ENCODE data around the gene TMEM176A.

Gene TMEM176A

DNA sequence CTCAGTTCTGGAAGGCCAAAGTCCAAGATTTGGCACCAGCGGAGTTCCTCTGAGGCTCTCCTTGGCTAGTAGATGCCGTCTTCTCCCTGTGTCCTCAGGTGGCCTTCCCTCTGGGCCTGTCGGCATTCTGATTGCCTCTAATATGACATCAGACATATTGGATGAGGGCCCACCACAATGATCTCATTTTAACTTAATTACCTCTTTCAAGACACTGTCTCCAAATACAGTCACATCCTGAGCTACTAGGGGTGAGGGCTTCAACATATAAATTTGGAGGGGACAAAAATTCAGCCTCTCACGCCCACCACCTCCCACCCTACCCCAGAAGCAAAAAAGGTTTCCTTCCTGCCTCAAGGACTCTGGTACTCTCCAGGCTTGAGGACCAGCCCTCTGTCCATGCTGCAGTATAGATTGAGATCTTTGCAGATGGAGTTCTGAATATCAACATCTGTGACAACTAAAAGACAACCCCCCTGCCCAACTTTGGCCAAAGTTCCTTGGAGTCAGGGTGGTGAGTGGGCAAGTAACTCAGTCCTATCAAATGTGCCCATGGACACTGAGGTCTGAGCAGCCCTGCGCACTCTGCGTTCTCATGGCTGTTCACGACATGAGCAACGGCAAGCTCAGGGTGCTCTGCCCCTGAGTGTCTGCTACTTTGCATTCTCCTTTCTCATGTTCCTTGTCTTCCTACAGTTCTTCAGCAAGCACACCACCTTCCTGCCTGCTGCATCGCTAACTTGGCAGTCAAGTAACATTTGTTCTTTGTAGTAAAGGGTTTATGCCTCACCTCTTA lies 11.9 kb upstream of the TMEM176A start:
- H3K9ac ChIP-seq (ENCODE audit: low read depth, low read length, poor library complexity) = peak overlapping the region; percentile 27
- DNase-seq (ENCODE audit: low spot score) = no peak
- no peak overlapping the region for H3K27ac ChIP-seq (replicated peaks; ENCODE audit: low read length)
- no peak overlapping the region for H2AK5ac ChIP-seq (ENCODE audit: low read depth, low read length)
- no peak overlapping the region for H3K14ac ChIP-seq (ENCODE audit: low read length)
- no peak overlapping the region for H3K4me2 ChIP-seq (ENCODE audit: insufficient read depth, low read length, poor library complexity, severe bottlenecking)
- no peak overlapping the region for H3K4me3 ChIP-seq (ENCODE audit: low read length in 2 of 2)
- H4K91ac ChIP-seq (ENCODE audit: low read depth, low read length, poor library complexity) = no peak overlapping the region
- H2BK5ac ChIP-seq (ENCODE audit: low read length) = no peak overlapping the region
- H3K27me3 ChIP-seq (ENCODE audit: control insufficient read depth in 3 of 3, insufficient read depth in 3 of 3, low read depth in 1 of 3, low read length in 3 of 3) = peaks cover 0 to 42% (median 0%) of the 10 kb centered on the region in 3 experiments
- no peak overlapping the region for H3K4ac ChIP-seq (ENCODE audit: low read length)
- no peaks in the 10 kb centered on the region for H3K4me1 ChIP-seq (ENCODE audit: control insufficient read depth in 2 of 2, insufficient read depth in 1 of 2, low read depth in 1 of 2, low read length in 2 of 2)
- no CpG with 5 or more reads among the region's 9 CpGs for WGBS, 2 donors (ENCODE audit: extremely low coverage in 2 of 2, insufficient read length in 2 of 2, insufficient replicate concordance in 1 of 2)
- H3K23ac ChIP-seq (ENCODE audit: low read depth, low read length, poor library complexity) = no peak overlapping the region
- H2BK12ac ChIP-seq (ENCODE audit: low read length) = no peak overlapping the region
- H2BK120ac ChIP-seq (ENCODE audit: low read depth, low read length) = no peak overlapping the region
- no peak overlapping the region for H4K8ac ChIP-seq (ENCODE audit: low read depth, low read length)
- H3K18ac ChIP-seq (ENCODE audit: low read length) = peak overlapping the region; percentile 18
- H3K79me1 ChIP-seq (ENCODE audit: low read depth, low read length) = no peaks in the 10 kb centered on the region
- no peaks in the 10 kb centered on the region for H3K9me3 ChIP-seq (replicated peaks in 1 of 2; ENCODE audit: control insufficient read depth in 2 of 2, insufficient read depth in 1 of 2, low read depth in 1 of 2, low read length in 2 of 2)
- no peak overlapping the region for H2BK15ac ChIP-seq (ENCODE audit: low read length)
- H2AFZ ChIP-seq (ENCODE audit: low read length) = no peak overlapping the region
- H3K36me3 ChIP-seq (replicated peaks in 1 of 2; ENCODE audit: control insufficient read depth in 2 of 2, insufficient read depth in 2 of 2, low read length in 2 of 2) = no peaks in the 10 kb centered on the region

DNA sequence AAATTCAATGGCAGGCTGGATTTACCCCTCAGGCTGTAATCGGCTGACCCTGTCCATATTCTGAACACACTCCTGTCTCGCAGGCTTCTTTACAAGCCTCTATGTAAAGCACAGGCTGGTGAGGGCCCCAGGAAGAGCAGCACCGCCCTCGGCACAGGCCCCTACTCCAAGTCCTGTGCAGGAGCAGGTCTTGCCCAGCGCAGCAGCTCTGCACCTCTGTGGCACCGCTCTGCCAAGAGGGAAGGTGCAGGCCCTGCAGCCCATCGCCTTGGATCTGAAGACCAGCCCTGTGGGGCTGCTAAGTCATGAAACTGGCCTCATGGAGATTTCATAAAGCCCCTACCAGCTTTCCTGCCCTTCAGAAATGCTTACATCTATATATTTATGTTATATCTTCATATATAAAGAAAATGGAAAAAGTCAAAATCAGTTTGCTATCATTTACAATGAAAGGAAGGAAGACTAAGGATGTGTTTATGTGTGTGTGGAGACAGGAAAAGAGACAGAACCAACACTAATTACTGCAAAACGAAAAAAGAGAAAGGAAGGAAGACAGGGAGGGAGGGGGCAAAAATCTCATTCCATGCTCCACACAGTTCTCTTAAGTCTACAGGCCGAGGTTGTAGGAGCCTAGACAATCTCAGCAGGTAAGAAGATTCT lies 10.0 kb upstream of the TMEM176A start:
- H3K9ac ChIP-seq (ENCODE audit: low read depth, low read length, poor library complexity) = peak overlapping the region; percentile 50
- H2BK15ac ChIP-seq (ENCODE audit: low read length) = no peak overlapping the region
- H2AK5ac ChIP-seq (ENCODE audit: low read depth, low read length) = no peak overlapping the region
- H4K91ac ChIP-seq (ENCODE audit: low read depth, low read length, poor library complexity) = no peak overlapping the region
- no peak overlapping the region for H3K14ac ChIP-seq (ENCODE audit: low read length)
- H2BK5ac ChIP-seq (ENCODE audit: low read length) = no peak overlapping the region
- no peaks in the 10 kb centered on the region for H3K4me1 ChIP-seq (ENCODE audit: control insufficient read depth in 2 of 2, insufficient read depth in 1 of 2, low read depth in 1 of 2, low read length in 2 of 2)
- H2BK120ac ChIP-seq (ENCODE audit: low read depth, low read length) = no peak overlapping the region
- no peaks in the 10 kb centered on the region for H3K79me1 ChIP-seq (ENCODE audit: low read depth, low read length)
- no peak overlapping the region for H3K18ac ChIP-seq (ENCODE audit: low read length)
- H3K4me2 ChIP-seq (ENCODE audit: insufficient read depth, low read length, poor library complexity, severe bottlenecking) = no peak overlapping the region
- H3K27me3 ChIP-seq (ENCODE audit: control insufficient read depth in 3 of 3, insufficient read depth in 3 of 3, low read depth in 1 of 3, low read length in 3 of 3) = peaks cover 0 to 36% (median 0%) of the 10 kb centered on the region in 3 experiments
- no peak overlapping the region for H3K23ac ChIP-seq (ENCODE audit: low read depth, low read length, poor library complexity)
- H3K27ac ChIP-seq (replicated peaks; ENCODE audit: low read length) = no peak overlapping the region
- H2BK12ac ChIP-seq (ENCODE audit: low read length) = no peak overlapping the region
- WGBS, 2 donors (ENCODE audit: extremely low coverage in 2 of 2, insufficient read length in 2 of 2, insufficient replicate concordance in 1 of 2) = no CpG with 5 or more reads among the region's 9 CpGs
- H3K4ac ChIP-seq (ENCODE audit: low read length) = no peak overlapping the region
- DNase-seq (ENCODE audit: low spot score) = no peak
- no peak overlapping the region for H3K4me3 ChIP-seq (ENCODE audit: low read length in 2 of 2)
- H3K36me3 ChIP-seq (replicated peaks in 1 of 2; ENCODE audit: control insufficient read depth in 2 of 2, insufficient read depth in 2 of 2, low read length in 2 of 2) = no peaks in the 10 kb centered on the region
- no peaks in the 10 kb centered on the region for H3K9me3 ChIP-seq (replicated peaks in 1 of 2; ENCODE audit: control insufficient read depth in 2 of 2, insufficient read depth in 1 of 2, low read depth in 1 of 2, low read length in 2 of 2)
- no peak overlapping the region for H2AFZ ChIP-seq (ENCODE audit: low read length)
- H4K8ac ChIP-seq (ENCODE audit: low read depth, low read length) = no peak overlapping the region

DNA sequence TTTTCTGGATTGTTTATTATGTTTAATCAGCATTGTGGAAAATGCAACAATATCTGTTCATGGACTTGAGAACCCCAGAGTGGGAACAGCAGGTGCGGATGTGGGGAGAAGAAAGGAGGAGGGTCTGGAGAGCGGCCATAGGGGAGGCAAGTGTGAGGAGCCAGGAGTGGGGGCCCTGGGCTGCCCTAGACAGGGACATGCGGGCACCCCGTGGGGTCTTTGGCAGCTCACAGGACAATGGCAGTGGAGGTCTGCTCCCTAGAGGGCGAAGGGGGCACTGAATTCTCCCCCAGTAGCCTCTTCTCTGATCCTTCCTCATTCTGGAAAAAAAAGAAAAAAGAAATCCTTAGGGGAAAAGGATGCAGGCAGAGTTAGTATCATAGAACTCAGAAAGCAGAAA lies 9.3 kb upstream of the TMEM176A start:
- no peak overlapping the region for H3K9ac ChIP-seq (ENCODE audit: low read depth, low read length, poor library complexity)
- H3K9me3 ChIP-seq (replicated peaks in 1 of 2; ENCODE audit: control insufficient read depth in 2 of 2, insufficient read depth in 1 of 2, low read depth in 1 of 2, low read length in 2 of 2) = no peaks in the 10 kb centered on the region
- H3K23ac ChIP-seq (ENCODE audit: low read depth, low read length, poor library complexity) = no peak overlapping the region
- no peak overlapping the region for H3K14ac ChIP-seq (ENCODE audit: low read length)
- no peak overlapping the region for H3K27ac ChIP-seq (replicated peaks; ENCODE audit: low read length)
- WGBS, 2 donors (ENCODE audit: extremely low coverage in 2 of 2, insufficient read length in 2 of 2, insufficient replicate concordance in 1 of 2) = no CpG with 5 or more reads among the region's 5 CpGs
- no peak overlapping the region for H2BK12ac ChIP-seq (ENCODE audit: low read length)
- H2BK120ac ChIP-seq (ENCODE audit: low read depth, low read length) = no peak overlapping the region
- no peak for DNase-seq (ENCODE audit: low spot score)
- H3K4me3 ChIP-seq (ENCODE audit: low read length in 2 of 2) = no peak overlapping the region
- H4K8ac ChIP-seq (ENCODE audit: low read depth, low read length) = no peak overlapping the region
- H2AFZ ChIP-seq (ENCODE audit: low read length) = no peak overlapping the region
- H2BK5ac ChIP-seq (ENCODE audit: low read length) = no peak overlapping the region
- no peak overlapping the region for H3K18ac ChIP-seq (ENCODE audit: low read length)
- no peak overlapping the region for H3K4ac ChIP-seq (ENCODE audit: low read length)
- no peaks in the 10 kb centered on the region for H3K4me1 ChIP-seq (ENCODE audit: control insufficient read depth in 2 of 2, insufficient read depth in 1 of 2, low read depth in 1 of 2, low read length in 2 of 2)
- H3K4me2 ChIP-seq (ENCODE audit: insufficient read depth, low read length, poor library complexity, severe bottlenecking) = no peak overlapping the region
- H3K79me1 ChIP-seq (ENCODE audit: low read depth, low read length) = no peaks in the 10 kb centered on the region
- no peak overlapping the region for H2AK5ac ChIP-seq (ENCODE audit: low read depth, low read length)
- H4K91ac ChIP-seq (ENCODE audit: low read depth, low read length, poor library complexity) = no peak overlapping the region
- H3K27me3 ChIP-seq (ENCODE audit: control insufficient read depth in 3 of 3, insufficient read depth in 3 of 3, low read depth in 1 of 3, low read length in 3 of 3) = peaks cover 0 to 33% (median 0%) of the 10 kb centered on the region in 3 experiments
- no peak overlapping the region for H2BK15ac ChIP-seq (ENCODE audit: low read length)
- no peaks in the 10 kb centered on the region for H3K36me3 ChIP-seq (replicated peaks in 1 of 2; ENCODE audit: control insufficient read depth in 2 of 2, insufficient read depth in 2 of 2, low read length in 2 of 2)

DNA sequence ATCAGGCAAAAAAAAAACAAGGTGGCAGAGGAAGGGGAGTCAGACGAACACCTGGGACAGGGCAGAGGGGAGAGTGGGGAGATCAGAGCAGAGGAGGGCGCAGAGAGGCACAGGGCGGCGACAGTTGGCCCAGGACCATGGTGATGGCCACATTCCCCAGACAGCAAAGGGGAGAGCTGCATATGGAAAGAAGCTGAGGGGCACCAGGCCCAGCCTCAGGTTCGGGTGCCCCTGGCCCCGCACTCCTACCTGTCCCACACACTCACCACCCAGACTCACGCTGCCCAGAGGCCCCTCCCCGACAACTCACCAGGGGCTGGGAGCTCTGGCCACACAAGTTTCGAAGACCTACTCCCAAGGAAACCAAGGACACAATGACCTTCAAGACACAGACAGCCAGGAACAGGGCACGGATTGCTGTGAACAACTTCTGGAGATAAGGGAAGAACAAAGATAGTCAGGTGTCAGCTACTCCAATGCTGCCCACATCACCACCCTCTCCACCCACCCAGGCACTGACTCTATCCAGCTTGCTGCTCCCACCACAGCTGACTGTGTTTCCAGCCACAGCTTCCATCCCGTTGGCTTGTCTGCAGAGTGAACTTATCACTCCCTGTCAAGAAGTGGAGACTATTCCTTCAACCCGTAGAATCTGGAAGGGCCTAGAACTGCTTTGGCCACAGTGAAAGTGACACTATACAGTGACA lies 8.7 kb upstream of the TMEM176A start:
- Histone ChIP-seq H2BK120ac (ENCODE audit: low read depth, low read length) (no peak overlapping the region), H3K27ac (replicated peaks; ENCODE audit: low read length) (no peak overlapping the region), H2BK5ac (ENCODE audit: low read length) (no peak overlapping the region), H3K4ac (ENCODE audit: low read length) (no peak overlapping the region), H4K91ac (ENCODE audit: low read depth, low read length, poor library complexity) (no peak overlapping the region), H3K36me3 (replicated peaks in 1 of 2; ENCODE audit: control insufficient read depth in 2 of 2, insufficient read depth in 2 of 2, low read length in 2 of 2) (no peaks in the 10 kb centered on the region), H3K27me3 (ENCODE audit: control insufficient read depth in 3 of 3, insufficient read depth in 3 of 3, low read depth in 1 of 3, low read length in 3 of 3) (peaks cover 0 to 31% (median 0%) of the 10 kb centered on the region in 3 experiments), H3K9ac (ENCODE audit: low read depth, low read length, poor library complexity) (no peak overlapping the region), H3K14ac (ENCODE audit: low read length) (no peak overlapping the region), H2BK12ac (ENCODE audit: low read length) (no peak overlapping the region), H3K4me2 (ENCODE audit: insufficient read depth, low read length, poor library complexity, severe bottlenecking) (no peak overlapping the region), H3K23ac (ENCODE audit: low read depth, low read length, poor library complexity) (peak overlapping the region; percentile 49), H4K8ac (ENCODE audit: low read depth, low read length) (no peak overlapping the region), H3K79me1 (ENCODE audit: low read depth, low read length) (no peaks in the 10 kb centered on the region), H3K9me3 (replicated peaks in 1 of 2; ENCODE audit: control insufficient read depth in 2 of 2, insufficient read depth in 1 of 2, low read depth in 1 of 2, low read length in 2 of 2) (no peaks in the 10 kb centered on the region), H2BK15ac (ENCODE audit: low read length) (peak overlapping the region; percentile 46), H2AFZ (ENCODE audit: low read length) (no peak overlapping the region), H3K18ac (ENCODE audit: low read length) (no peak overlapping the region), H3K4me1 (ENCODE audit: control insufficient read depth in 2 of 2, insufficient read depth in 1 of 2, low read depth in 1 of 2, low read length in 2 of 2) (no peaks in the 10 kb centered on the region), H3K4me3 (ENCODE audit: low read length in 2 of 2) (no peak overlapping the region), H2AK5ac (ENCODE audit: low read depth, low read length) (peak overlapping the region; percentile 81)
- WGBS, 2 donors (ENCODE audit: extremely low coverage in 2 of 2, insufficient read length in 2 of 2, insufficient replicate concordance in 1 of 2) = no CpG with 5 or more reads among the region's 12 CpGs
- no peak for DNase-seq (ENCODE audit: low spot score)

Measured in neuronal stem cell (in vitro differentiated cells).